NCI-H446 treated with DMSO at 0.1 percent for 48 hours (cell line): ENCODE results near the gene TRAPPC12.
"Not testable (repeated sequence)": the region's sequence is repeated elsewhere in the genome, so short reads cannot be mapped to it uniquely, and the experiment has no call there.

Source experiments
- DNase-seq: peaks from one replicate; lab custom pipeline; 2025; lab: John Stamatoyannopoulos, UW

Gene TRAPPC12

DNA sequence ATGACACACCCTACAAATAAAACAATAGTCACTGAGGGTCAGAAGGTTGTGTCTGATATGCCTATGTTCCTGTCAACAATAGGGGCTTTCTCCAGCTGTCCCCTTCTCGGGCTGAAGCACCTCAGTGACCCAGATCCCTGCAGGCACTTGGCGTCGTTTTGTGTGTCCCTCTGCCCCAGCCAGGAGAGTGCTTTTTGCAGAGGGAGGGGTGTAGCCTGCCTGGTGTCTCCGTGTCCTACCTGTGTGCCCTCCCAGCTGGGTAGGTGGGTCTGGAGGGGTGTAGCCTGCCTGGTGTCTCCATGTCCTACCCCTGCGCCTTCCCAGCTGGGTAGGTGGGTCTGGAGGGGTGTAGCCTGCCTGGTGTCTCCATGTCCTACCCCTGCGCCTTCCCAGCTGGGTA lies 74.5 kb downstream of the TRAPPC12 start:
- DNase-seq: not testable (repeated sequence)

DNA sequence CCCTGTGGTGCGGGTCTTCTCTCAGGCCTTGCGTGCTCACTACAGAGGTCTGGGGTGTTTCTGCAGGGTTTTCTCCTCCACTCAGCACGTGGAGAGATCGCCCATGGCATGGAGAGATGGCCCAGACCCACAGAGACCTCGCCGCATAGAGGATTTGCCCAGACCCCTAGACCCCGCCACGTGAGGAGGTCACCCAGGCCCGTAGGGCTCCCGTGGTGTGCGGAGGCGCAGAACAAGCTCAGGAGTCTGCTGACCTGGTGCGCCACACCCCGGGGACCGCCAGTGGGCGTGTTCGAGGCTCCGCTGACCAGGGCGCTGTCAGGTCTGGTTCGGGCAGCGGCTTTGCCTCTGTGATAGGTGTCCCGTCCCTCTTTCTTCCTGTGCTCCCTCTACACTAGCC lies 75.3 kb downstream of the TRAPPC12 start:
- DNase-seq: no peak

DNA sequence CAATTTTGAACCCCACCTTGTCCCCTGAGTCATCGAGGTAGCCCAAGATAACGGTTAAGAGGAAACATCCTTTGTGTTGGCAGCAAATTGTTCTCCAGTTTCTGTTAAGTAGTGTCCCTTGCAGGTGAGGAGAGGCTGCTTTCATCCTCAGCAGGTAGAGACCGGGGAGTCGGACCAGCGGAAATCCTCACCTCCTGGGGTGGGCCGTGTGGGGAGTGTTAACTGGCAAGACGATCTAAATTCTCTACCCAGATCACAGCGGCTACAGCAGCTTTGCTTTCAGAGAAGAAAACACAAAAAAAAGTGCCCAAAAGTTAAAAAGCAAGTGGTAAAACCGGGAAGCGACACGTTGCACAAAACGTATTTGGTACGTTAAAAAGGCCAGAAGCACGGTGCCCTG lies 76.6 kb downstream of the TRAPPC12 start:
- DNase-seq: no peak

DNA sequence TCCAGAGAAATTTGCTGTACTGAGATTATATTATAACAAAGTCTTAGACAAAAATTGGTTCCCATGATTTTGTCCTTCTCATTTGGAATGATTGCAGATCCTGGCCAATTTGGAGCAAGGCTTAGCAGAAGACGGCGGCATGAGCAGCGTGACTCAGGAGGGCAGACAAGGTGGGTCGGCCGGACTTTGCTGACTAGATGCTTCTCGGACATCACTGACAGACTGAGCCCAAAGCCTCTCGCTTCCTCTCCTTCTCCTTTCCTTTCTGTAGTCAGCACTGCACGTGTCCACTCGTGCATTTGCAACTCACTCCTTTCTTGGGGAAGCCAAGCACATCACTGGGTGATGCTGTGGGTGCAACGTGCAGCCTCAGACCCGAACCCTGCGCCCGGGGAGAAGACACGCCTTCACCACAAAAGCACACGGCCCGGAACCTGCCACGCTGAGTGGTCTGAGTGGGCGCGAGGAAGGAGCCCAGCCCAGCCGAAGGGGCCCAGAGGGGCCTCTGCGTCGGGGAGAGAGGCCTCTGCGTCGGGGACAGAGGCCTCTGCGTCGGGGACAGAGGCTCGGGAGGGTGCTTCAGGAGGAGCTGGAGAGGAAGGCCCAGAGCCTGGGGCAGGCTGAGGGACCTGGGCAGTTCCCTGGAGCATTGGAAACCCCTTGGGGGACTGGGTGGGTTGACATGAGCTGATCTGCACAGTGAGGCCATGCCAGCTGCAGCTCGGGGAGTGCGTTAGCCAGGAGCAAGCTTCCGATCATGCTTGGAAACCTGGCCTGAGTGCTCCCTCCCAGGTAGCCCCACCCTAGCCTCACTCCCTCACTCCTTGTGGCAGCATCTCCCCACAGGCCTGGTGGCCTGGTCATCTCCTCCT lies 78.3 kb downstream of the TRAPPC12 start:
- no peak for DNase-seq

DNA sequence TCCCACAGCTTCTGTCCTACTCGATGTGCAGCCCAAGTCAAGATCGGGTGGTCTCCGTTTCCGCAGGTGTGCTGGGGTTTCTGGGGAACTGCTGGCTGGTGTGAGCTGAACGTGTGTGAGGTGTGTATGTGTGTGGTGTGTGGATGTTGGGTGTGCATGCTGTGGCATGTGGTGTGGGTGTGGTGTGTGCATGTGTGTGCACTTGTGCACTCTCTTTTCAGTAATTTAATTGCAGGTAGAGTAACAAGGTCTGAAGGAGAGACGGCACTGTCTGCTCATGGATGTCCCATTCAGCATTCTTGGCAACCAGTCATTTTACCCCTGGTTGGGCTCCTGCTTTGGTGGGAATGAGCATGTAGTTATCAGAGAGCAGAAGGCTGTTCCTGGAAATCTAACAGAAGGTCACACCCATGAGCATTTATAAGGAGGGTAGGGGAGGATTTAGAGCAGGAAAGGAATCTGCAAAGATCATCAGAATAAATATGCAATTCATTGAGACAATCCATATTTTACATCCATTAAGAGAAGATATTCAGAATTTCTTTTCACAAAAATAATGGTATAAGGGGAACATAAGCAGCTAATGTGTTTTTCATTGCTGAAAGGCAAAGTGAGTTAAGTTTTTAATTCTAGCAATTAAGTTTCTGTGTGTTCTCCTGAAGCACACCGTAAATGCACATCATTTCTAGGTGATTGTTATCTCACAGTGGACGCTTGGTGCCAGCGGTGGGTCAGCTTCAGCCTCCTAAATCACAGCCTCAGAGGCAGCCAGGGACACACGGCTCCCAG lies 79.1 kb downstream of the TRAPPC12 start:
- no peak for DNase-seq

DNA sequence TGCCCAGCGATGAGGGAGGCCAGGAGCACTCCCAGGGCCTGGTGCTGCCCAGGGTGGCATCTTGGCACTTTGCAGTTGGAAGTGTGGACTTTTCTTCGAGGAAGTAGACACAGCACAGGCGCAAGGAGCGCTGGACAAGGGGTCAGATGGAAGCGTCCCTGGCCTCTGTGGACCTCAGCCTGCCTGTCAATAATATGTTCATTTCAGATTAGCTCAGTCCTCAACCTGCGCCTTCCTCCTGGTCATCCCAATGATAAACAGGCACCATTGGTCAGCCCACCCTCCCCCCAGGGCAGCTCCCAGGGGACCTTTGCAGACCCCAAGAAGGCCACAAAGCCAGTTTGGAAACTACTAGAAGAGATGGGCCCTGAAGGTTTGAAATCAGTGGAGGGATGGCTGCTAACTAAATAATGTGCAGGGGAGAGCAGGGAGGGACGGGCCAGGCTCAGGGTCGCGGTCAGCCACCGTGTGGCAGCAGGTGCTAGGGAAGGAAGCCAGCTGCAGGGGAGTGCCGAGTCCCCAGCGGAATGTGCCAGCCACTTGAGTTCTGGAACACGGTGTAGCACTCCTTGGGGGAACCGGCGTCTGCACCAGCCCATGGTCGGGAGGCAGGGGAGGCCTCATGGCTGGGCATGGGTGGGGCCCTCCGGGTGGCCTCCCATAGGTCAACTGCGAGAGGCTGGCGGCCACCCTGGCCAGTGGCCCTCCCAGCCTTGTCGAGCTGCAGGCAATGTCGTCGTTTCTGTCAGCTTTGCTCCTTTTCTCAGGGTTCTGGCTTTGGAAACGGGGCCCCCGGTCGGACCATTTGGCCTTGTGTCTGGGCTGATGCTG lies 79.9 kb downstream of the TRAPPC12 start:
- no peak for DNase-seq

DNA sequence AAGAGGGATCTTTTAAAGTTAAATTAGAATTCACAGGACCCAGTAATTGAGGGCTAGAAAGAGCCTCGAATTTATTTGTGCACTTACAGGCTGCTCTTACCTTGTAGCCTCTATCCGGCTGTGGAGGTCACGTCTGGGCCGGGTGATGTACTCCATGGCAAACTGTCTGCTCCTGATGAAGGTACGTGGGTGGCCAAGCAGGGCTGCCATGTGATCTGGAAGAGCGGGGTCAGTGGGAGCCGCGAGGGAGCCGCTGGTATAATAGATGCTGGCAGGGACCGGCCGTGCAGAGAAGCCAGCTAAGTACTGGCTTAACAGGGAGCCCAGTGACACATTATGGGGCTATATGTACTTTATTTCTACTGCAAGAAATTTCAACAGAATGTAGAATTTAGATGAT lies 80.7 kb downstream of the TRAPPC12 start:
- no peak for DNase-seq

DNA sequence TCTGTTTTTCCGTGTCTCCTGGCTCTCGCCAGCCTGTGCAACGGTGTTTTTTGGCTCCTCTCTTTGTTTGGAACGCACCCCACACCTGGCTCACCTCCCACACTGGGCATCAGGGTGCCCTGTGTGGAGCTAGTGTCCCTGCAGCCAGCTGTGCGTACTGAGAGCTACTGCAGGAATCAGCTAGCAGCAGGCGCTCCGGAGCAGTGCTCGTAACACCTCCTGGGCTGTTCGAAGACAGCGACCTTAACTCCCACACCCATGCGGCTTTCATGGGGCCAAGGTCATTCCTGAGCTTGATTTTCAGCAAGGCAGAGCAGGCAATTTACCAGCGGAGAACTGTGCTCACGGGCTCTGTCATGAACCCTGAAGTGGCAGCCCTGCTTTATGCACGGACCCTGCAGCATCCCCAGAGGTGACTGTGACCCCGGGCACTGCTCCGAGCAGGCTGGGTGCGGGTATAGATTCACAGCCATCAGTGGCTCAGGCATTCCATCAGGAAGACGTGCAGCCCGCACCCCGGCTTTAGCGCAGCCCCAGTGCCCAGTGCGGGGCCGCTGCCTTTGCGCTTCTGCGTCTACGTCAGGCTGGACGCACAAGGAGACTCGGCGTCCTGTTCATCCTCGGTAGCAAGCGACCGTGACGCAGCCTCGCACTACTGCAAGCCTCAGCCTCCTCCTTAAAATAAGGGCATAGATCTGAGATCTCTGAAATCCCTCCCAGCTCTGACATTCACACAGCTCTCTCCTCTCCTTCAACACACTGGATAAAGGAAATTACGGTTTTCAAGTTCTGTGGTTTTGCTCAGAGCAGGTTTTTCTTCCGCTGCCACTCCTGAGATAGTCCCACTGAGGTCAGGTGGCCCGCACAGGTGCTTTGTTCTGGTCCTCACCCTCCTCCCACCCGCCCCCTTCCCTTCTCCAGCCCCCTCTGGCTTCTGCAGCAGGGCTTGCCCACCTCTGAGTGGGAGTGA lies 81.6 kb downstream of the TRAPPC12 start:
- DNase-seq: no peak

DNA sequence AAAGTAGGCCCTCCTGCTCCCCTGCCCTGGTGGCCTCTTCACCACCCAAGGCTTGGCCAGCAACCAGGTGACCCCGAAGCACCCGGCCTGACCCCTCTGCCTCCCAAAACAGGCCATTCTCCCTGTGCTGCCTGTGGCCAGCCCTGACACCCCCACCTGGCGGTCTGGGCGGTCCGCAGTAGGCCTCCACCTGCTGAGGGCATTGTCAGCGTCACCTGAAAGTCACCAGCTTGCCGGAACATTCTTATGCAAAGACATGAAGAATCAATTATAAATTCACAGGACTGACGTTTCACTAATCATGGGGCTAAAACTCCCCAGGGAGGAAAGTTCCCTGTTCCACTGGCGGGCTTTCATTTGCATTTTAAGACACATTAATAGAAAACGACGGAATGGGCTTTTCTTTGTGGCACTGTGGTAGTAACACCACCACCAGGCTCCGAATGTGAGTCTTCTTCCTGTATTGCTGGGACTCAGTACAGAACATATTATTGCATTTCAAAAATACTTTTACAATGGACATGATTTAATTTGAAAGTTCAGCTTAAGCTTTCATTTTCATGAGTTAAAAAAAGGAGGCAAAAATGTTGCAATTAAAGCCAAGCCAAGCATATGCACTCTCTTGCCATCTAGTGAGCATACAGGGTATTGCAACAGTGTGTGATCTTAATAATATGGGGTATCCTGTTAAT lies 82.5 kb downstream of the TRAPPC12 start:
- DNase-seq: peak; percentile 4

DNA sequence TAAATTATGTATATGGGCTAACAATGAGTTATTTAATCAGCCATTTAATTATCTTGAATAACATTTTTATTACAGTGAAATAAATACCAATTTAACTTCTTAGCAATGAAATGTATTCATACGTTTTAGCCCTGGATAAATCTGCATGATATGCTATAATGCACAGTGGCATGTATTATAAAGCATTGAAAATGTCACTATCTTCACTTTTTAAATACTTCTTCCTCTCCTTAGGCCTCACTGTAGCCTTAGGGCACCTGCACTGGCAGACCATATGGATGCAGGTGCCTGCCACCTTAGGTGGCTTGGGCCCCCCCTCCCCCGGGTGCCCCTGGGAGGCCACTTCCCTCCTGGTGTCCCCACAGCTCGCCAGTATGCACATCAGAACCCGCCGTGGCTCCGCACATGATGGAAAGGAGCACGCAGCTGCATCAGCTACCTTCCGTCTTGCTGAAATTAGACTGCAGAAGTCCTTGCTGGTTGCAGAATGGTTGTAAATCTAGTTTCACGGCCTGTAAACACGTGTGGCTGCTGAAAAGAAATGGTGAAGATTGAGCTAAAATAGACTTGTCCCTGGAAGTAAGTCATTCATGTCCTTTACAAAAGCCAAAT lies 83.1 kb downstream of the TRAPPC12 start:
- DNase-seq: no peak

DNA sequence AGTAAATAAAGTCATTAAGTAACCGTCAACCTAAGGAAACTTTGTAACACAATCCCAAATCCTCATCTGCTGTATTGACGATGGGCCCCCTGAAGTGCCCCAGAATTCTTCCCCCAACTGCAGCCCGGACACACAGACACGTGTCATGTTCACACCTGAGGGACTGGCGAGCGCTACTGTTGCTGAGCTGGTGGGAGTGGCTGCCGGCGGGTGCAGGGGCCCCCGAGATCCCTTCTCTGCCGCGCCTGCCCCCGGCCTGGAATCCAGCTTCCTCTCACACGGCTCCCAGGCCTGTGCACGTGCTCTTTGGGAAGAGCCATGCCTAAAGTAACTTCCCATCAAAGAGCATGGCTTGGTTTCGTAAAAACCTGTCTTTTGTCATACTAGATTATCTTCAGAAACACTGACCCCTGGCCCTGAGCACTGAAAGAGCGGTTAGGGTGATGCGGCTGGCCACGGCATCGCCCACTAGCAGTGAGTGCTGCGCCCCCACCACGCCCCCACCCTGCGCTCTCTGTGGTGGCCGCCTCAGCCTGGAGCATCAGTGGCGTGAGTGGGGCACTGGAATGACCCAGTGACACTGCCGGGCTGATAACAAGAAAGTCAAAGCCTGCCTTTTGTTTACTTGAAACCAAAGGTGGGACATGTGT lies 83.8 kb downstream of the TRAPPC12 start:
- no peak for DNase-seq

DNA sequence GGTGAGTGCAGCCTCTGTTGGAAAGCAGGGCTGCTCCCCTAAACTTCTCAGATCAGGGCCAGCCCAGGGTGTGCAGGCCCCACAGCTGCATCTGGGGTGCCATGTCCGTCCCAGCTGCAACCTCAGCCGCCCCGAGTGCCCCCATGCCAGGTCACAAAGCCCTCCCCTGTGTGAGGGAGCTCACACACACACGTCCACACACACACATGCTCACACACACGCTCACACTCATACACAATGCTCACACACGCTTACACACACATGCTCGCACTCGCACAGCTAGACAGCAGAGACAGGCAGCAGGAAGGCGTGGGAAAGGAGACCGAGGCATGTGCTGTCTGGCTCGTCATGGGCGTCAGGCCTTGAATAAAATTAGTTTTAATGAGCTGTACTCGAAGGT lies 84.5 kb downstream of the TRAPPC12 start:
- no peak for DNase-seq

DNA sequence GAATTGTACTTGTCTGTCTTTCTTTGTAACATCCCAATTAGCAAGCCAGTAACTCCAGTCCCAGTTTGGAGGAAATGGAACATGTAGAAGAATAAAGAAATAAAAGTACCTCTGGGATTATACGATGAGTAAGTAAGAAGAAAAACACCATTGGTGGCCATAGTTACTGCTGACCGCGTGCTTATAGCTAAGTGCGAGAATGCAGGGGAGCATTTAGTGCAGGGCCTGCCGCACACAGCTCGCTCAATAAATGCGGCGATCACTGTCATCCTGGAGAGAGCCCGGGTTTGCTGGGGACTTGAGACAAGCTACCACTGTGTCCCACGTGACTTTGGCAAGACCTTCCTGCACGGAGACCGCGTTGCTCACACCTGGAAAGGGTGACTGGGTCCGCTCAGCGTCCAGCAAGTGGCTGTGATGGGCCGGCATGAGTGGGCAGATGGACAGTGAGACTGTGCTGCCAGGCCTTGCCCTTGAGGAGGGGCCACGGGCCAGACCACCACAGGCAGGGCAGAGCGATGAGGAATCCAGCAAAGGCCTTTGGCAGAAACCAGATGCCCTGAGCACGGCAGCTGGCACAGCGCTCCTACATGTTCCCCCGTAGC lies 85.0 kb downstream of the TRAPPC12 start:
- no peak for DNase-seq

DNA sequence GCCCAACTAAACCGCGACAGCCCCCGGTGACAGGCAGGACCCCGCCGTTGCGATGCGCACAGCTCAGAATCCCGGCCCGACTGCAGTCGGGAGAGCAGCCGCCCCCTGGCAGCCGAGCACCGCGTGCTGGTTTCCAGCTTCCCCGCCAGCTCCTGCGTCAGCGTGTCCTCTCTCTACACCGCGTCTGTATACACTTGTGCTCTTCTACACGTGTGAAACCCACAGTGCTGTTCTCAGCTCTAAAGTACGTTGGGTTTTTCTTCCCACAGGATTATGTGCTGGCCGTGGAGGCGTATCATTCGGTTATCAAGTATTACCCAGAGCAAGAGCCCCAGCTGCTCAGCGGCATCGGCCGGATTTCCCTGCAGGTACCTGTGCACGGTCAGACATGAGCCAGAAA lies 85.8 kb downstream of the TRAPPC12 start:
- no peak for DNase-seq

DNA sequence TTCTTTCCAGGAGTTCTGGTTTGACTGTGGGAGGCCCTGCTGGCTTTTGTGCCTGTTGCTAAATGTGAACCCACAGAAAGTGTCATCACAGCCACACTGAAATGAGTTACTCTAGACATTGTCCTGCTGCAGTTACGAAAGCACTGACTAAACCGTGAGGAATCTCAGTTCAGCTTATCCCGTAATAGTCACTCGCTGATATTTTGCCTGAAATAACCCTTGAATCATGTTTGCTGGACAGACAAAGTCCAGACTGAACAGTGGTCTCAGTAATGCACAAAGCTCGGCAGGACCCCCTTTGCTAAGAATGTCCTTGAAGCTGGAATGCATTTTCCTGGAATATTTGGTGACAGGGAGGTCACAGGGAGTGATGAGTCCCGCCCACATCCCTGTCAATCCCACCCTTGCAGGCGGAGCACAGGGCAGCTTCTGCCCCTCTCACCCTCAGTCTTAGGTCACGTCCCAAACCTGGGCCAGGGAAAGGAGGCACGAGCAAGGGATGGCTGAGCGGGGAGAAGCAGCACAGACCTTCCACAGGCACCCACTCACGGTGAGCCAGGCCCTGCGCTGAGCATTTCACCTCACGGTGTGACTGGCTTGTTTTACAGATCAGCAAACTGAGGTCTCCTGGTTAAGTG lies 86.5 kb downstream of the TRAPPC12 start:
- DNase-seq: no peak

DNA sequence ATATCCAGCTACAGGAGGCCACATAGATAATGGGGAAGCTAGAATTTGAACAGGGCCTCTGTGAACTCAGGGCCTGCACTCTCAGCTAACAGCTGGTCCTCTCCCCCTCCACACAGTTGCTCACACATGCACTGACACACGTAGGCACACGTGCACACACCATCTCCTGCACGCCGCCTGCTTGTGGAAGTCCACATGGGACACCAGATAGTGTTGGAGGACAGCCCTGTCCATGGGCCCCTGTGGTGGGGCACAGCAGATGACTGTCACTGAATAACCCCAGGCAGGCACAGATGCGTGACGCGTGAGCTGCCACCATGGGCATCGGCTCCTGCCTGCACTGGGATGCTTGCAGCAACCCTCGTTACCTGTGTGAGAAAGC lies 87.0 kb downstream of the TRAPPC12 start:
- DNase-seq: no peak

DNA sequence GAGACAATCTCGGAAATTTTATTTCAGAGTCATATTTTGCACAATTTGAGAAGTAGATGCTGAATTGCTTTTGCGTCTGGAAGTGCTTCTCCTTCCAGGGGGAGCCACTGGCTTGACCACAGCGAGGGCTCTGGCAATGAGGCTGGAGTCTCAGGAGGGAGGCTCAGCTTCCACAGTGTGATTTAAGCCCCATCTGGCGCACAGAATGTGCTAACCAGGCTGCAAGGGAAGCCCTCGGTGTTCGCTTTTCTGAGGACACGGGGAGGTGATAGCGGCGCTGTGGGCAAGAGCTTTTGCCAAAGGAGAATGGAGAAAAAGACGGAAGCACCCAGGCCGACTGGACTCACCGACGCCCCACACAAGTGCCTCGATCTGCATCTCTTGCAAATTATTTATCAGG lies 87.5 kb downstream of the TRAPPC12 start:
- no peak for DNase-seq

DNA sequence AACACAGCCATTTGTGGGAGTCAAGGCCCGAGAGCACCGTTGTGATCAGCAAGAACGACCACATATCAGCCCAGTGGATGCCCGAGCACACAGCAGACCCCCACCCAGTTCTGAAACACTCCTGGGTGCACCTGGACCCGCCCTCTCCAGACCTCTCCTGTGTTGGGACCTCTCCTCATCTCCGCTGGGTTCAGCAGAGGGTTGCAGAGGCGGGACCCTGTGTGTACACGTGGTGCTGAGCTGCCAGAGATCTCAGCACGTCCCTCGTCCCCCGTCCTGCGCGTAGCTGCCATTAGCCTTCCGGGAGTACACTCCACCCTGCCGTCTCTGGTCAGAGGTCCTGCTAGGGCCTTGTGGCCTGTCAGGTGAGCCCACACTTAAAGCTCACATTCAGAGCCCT lies 88.2 kb downstream of the TRAPPC12 start:
- no peak for DNase-seq
